SK-N-SH treated with all-trans-retinoic acid at 6 μM for 48 hours (cell line): ENCODE results near the gene CMC1.

Experiments used
- ATAC-seq: fragments of 200-7000 bp; cut with Tn5 transposase; 3 replicates; pipeline ENCODE4 v1.9.1; 2020; ENCODE audit warnings: mild to moderate bottlenecking, moderate library complexity
- ARNTL ChIP-seq: fragments of 450-650 bp; formaldehyde crosslinking; IDR thresholded peaks from 2 replicates; pipeline ENCODE4 v1.5.0; 2020; ENCODE audit warnings: low read depth, mild to moderate bottlenecking, moderate library complexity, borderline replicate concordance
- BACH2 ChIP-seq: fragments of 250-450 bp; sonication (Bioruptor Pico); IDR thresholded peaks from 2 replicates; pipeline ENCODE4 v1.9.0; 2021; ENCODE audit warnings: mild to moderate bottlenecking, borderline replicate concordance
- CREB5 ChIP-seq: fragments of 250-450 bp; sonication (Bioruptor Pico); IDR thresholded peaks from 2 replicates; pipeline ENCODE4 v1.5.1; 2020; ENCODE audit warnings: low read depth, mild to moderate bottlenecking, moderate library complexity
- ESRRG ChIP-seq: fragments of 250-450 bp; sonication (Bioruptor Pico); IDR thresholded peaks from 2 replicates; pipeline ENCODE4 v1.6.1; 2021; ENCODE audit warnings: mild to moderate bottlenecking
- GLIS3 ChIP-seq: fragments of 250-450 bp; sonication (Bioruptor Pico); IDR thresholded peaks from 2 replicates; pipeline ENCODE4 v1.5.0; 2020; ENCODE audit warnings: mild to moderate bottlenecking, moderate library complexity
- ISL1 ChIP-seq: fragments of 250-450 bp; sonication (Bioruptor Pico); IDR thresholded peaks from 2 replicates; pipeline ENCODE4 v2.1.2; 2022; ENCODE audit warnings: mild to moderate bottlenecking, moderate library complexity
- OSR1 ChIP-seq: fragments of 250-450 bp; sonication (Bioruptor Pico); IDR thresholded peaks from 2 replicates; pipeline ENCODE4 v1.8.0; 2022; ENCODE audit warnings: moderate library complexity, mild to moderate bottlenecking, inconsistent platforms
- PATZ1 ChIP-seq: fragments of 250-450 bp; sonication (Bioruptor Pico); IDR thresholded peaks from 2 replicates; pipeline ENCODE4 v1.8.0; 2020; ENCODE audit warnings: mild to moderate bottlenecking, moderate library complexity, borderline replicate concordance
- PPARA ChIP-seq: fragments of 250-450 bp; sonication (Bioruptor Pico); IDR thresholded peaks from 2 replicates; pipeline ENCODE4 v1.5.0; 2020; ENCODE audit warnings: mild to moderate bottlenecking, borderline replicate concordance
- SNAI2 ChIP-seq: fragments of 250-450 bp; sonication (Bioruptor Pico); IDR thresholded peaks from 2 replicates; pipeline ENCODE4 v1.5.0; 2020; ENCODE audit warnings: mild to moderate bottlenecking, moderate library complexity
- TCF4 ChIP-seq: fragments of 250-450 bp; sonication (Bioruptor Pico); IDR thresholded peaks from 2 replicates; pipeline ENCODE4 v1.8.0; 2021; ENCODE audit warnings: mild to moderate bottlenecking, moderate library complexity, borderline replicate concordance
- TOX ChIP-seq: fragments of 250-450 bp; sonication (Bioruptor Pico); IDR thresholded peaks from 2 replicates; pipeline ENCODE4 v1.8.0; 2021; ENCODE audit warnings: mild to moderate bottlenecking, moderate library complexity, borderline replicate concordance
- TSHZ2 ChIP-seq: fragments of 250-450 bp; sonication (Bioruptor Pico); IDR thresholded peaks from 2 replicates; pipeline ENCODE4 v1.5.0; 2020; ENCODE audit warnings: mild to moderate bottlenecking, moderate library complexity
- ZFP3 ChIP-seq: fragments of 250-450 bp; sonication (Bioruptor Pico); IDR thresholded peaks from 2 replicates; pipeline ENCODE4 v1.5.0; 2020; ENCODE audit warnings: mild to moderate bottlenecking, moderate library complexity
- ZFP30 ChIP-seq: fragments of 450-650 bp; formaldehyde crosslinking; IDR thresholded peaks from 2 replicates; pipeline ENCODE4 v1.5.0; 2022; ENCODE audit warnings: mild to moderate bottlenecking, moderate library complexity
- ZNF565 ChIP-seq: fragments of 450-650 bp; formaldehyde crosslinking; conservative IDR thresholded peaks from 2 replicates; pipeline ENCODE4 v1.5.0; 2020; ENCODE audit warnings: low read depth, mild to moderate bottlenecking, moderate library complexity
- ZNF70 ChIP-seq: fragments of 450-650 bp; formaldehyde crosslinking; IDR thresholded peaks from 2 replicates; pipeline ENCODE4 v1.5.0; 2020; ENCODE audit warnings: mild to moderate bottlenecking, moderate library complexity

The CMC1 gene

GRCh38 chr3:28234454-28234853 is 7.0 kb upstream of the CMC1 start:
- no peak for ATAC-seq
- no peak for TF ChIP-seq ZNF70
- no peak for TF ChIP-seq BACH2
- no peak for TF ChIP-seq PATZ1 (CRISPR knock-in tag)
- no peak for TF ChIP-seq ESRRG (CRISPR knock-in tag)
- TF ChIP-seq GLIS3 = no peak
- TF ChIP-seq ZNF565 = no peak
- TF ChIP-seq ZFP30 (CRISPR knock-in tag) = no peak
- TF ChIP-seq, all 23 proteins: peak for 0

- TF ChIP-seq PATZ1 (CRISPR knock-in tag) (no peak), ISL1 (CRISPR knock-in tag) (no peak), TSHZ2 (CRISPR knock-in tag) (no peak), ARNTL (CRISPR knock-in tag) (no peak), ZNF70 (no peak), TCF4 (CRISPR knock-in tag) (no peak), OSR1 (CRISPR knock-in tag) (no peak), PPARA (CRISPR knock-in tag) (no peak), ZFP30 (CRISPR knock-in tag) (no peak), BACH2 (no peak)
- no peak for ATAC-seq
Measured at GRCh38 chr3:28239108-28239507, 2.3 kb upstream of the CMC1 start.

GRCh38 chr3:28240441-28240840 is 978 bp upstream of the CMC1 start:
- ATAC-seq = no peak
- TF ChIP-seq TCF4 (CRISPR knock-in tag) = no peak
- no peak for TF ChIP-seq PATZ1 (CRISPR knock-in tag)

GRCh38 chr3:28242519-28242918 is 1.1 kb downstream of the CMC1 start:
- ATAC-seq = no peak
- no peak for TF ChIP-seq TOX (CRISPR knock-in tag)
- TF ChIP-seq CREB5 (CRISPR knock-in tag) = no peak
- no peak for TF ChIP-seq GLIS3
- no peak for TF ChIP-seq OSR1 (CRISPR knock-in tag)
- no peak for TF ChIP-seq ISL1 (CRISPR knock-in tag)
- no peak for TF ChIP-seq TSHZ2 (CRISPR knock-in tag)
- TF ChIP-seq ZNF70 = no peak
- TF ChIP-seq ZFP3 (CRISPR knock-in tag) = no peak
- TF ChIP-seq SNAI2 (CRISPR knock-in tag) = no peak
- TF ChIP-seq ZFP30 (CRISPR knock-in tag) = no peak
- no peak for TF ChIP-seq ZNF565
